C4-2B (cell line): ENCODE results near the gene CC2D2B.

Source experiments
- CTCF ChIP-seq: fragments of 450-650 bp; conservative IDR thresholded peaks from 2 replicates; pipeline ENCODE4 v1.5.1; 2017; ENCODE audit warnings: mild to moderate bottlenecking
- ZFX ChIP-seq: fragments of 450-650 bp; IDR thresholded peaks from 2 replicates; pipeline ENCODE4 v1.6.1; 2017

- TF ChIP-seq CTCF: no peak
- TF ChIP-seq ZFX: no peak
Observed at GRCh38 chr10:95865814-95866466, 41.8 kb upstream of the CC2D2B start.
